ENCODE data around the gene DNAI2.

DNA sequence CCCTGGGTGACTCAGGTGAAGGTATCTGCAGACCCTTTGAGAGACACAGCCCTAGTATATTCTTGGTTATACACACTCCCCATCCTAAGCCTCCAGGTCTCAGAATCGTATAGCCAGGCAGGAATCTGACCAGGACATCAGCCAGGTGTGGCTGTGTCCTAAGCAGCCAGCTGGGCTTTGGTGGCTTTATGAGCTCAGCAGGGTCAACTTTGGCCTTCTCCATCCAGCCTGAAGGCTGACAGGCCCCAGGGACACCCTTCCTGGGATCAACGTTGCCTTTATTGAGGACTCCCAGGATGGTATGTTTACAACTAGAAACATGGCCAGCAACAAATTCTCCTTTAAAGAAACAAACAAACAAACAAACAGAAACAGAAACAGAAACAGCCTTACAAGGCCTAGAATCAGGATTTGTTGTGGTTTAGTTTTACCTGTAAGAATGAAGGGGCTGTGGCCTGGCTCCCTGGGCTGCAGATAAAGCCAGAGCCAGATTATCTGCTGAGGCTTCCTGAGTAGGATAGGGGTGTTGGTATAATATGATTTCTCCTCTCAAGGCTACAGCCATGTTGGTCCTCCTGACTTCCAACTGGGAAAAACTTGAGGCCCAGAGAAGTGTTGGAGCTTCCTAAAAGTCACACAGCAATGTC lies 60.5 kb downstream of the DNAI2 start:
- TF ChIP-seq, protein P1, sequence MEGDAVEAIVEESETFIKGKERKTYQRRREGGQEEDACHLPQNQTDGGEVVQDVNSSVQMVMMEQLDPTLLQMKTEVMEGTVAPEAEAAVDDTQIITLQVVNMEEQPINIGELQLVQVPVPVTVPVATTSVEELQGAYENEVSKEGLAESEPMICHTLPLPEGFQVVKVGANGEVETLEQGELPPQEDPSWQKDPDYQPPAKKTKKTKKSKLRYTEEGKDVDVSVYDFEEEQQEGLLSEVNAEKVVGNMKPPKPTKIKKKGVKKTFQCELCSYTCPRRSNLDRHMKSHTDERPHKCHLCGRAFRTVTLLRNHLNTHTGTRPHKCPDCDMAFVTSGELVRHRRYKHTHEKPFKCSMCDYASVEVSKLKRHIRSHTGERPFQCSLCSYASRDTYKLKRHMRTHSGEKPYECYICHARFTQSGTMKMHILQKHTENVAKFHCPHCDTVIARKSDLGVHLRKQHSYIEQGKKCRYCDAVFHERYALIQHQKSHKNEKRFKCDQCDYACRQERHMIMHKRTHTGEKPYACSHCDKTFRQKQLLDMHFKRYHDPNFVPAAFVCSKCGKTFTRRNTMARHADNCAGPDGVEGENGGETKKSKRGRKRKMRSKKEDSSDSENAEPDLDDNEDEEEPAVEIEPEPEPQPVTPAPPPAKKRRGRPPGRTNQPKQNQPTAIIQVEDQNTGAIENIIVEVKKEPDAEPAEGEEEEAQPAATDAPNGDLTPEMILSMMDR (conservative IDR thresholded peaks at IDR 0.05; ENCODE audit: low read depth, low read length) = no peak
- TF ChIP-seq EZH2phosphoT487 (IDR thresholded peaks at IDR 0.05; ENCODE audit: borderline replicate concordance, low read length) = no peak
